WI38 (cell line): ENCODE results near the gene KCNH1.

Source experiments
- H3K4me3 ChIP-seq: 2 replicates; pipeline ENCODE4 v1.5.1; 2011; ENCODE audit warnings: low read depth, mild to moderate bottlenecking, control low read depth, low read length
- TF ChIP-seq, protein P1 (sequence below): IDR thresholded peaks from 2 replicates; pipeline ENCODE4 v1.5.1; 2012; ENCODE audit warnings: low read depth, mild to moderate bottlenecking, control low read depth, low read length

Gene KCNH1

DNA sequence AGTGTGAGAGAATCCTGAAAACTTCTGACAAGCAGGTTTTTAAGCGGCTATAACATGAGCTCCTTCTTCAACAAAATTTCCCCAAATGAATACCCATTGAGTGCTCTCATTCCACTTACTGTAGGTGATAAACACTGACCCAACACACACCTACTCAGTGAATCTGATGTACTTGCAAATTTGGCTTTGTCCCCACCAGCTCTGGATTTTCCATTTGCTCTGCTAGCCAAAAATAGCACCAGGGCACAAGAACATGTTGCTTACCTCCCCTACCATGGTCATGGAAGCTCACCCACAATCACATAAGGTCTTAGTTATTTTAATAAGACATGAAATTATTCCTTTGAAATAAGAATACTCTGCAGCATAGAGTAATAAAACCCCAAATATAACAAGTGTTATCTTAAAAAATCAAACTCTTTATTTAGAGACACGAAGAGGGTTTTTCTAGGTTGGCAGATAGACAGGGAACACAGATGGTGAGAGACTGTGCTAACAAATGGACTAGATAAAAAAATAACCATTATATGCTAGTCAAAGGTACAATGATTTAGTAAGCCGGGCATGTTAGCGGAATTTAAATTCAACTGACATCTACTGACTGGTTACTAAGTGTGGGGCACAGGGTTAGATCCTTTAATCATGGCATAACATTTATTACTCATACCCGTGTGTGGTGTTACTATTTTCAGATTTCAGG is 291.9 kb downstream of the KCNH1 start:
- H3K4me3 ChIP-seq = no peak overlapping the region
- TF ChIP-seq, protein P1, sequence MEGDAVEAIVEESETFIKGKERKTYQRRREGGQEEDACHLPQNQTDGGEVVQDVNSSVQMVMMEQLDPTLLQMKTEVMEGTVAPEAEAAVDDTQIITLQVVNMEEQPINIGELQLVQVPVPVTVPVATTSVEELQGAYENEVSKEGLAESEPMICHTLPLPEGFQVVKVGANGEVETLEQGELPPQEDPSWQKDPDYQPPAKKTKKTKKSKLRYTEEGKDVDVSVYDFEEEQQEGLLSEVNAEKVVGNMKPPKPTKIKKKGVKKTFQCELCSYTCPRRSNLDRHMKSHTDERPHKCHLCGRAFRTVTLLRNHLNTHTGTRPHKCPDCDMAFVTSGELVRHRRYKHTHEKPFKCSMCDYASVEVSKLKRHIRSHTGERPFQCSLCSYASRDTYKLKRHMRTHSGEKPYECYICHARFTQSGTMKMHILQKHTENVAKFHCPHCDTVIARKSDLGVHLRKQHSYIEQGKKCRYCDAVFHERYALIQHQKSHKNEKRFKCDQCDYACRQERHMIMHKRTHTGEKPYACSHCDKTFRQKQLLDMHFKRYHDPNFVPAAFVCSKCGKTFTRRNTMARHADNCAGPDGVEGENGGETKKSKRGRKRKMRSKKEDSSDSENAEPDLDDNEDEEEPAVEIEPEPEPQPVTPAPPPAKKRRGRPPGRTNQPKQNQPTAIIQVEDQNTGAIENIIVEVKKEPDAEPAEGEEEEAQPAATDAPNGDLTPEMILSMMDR = no peak

DNA sequence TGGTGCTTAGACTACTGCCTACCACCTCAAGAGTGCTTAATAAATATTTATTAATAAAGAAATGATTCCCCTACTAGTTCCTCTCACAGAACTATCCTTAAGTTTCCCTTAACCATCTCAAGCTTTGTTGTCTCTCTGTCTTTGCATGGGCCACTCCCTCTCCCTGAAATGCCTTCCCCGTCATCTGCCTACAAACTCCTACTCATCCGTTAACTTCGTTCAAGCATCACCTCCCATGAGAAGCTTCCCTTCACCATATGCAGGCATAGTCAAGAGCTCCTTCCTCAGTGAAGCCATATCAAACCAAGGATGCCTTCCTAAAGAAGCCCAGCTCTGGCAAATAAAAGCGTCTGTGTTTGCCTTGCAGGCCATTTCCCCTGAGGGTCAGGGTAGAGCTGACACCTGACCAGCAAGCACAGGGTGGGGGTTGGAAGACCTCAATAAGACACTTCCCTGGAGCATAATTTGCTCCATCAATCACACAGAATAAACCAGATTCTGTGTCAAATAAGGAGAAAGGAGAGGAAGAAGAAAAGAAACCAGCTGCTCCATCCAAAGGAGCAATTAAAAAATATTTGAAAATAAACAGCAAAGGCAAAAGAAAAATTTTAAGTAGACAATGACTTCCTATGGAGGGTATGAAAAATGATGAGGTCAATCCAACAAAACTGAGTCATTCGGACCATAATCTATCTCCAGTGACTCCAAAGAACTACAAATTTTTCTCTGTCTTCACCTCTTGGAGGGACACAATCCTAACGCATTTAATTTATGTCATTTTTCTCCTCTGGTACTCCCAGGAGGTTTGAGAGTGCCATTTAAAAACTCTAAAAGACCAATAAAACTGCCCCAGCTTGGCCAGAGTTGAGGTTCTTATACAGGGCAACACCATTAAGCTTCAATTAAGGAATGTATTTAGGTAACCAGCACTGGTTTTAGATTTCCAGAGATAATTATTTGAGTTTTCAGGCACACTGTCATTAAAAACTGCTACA is 303.6 kb downstream of the KCNH1 start:
- no peak overlapping the region for H3K4me3 ChIP-seq
- TF ChIP-seq, protein P1 = no peak

DNA sequence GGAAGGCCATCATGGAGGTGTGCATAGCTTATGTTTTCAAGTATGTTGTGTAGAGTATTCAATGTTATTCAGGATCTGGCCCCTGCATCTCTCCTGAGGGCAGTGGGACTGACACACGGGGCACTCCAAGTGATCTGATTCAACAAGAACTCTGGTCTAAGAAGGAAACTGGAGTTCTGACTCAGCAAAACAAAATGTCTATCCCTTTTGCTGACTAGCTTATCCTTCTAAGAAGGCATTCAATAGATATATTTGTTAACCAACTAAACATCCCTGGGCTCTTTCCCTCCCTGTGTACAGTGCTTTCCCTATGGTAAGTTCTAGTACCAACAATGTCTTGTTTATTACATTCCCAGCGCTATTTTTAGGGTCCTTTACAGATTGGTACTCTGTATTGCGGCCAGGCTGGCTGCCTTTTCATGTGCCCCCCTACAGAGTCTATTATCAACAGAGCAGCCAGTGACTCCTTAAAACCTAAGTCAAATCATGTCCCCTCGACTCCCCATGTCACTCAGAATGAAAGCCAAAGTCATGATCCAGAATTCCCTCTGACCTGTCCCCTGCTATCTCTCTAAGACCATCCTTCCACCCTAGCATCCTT is 304.9 kb downstream of the KCNH1 start:
- H3K4me3 ChIP-seq = no peak overlapping the region
- TF ChIP-seq, protein P1 = no peak

DNA sequence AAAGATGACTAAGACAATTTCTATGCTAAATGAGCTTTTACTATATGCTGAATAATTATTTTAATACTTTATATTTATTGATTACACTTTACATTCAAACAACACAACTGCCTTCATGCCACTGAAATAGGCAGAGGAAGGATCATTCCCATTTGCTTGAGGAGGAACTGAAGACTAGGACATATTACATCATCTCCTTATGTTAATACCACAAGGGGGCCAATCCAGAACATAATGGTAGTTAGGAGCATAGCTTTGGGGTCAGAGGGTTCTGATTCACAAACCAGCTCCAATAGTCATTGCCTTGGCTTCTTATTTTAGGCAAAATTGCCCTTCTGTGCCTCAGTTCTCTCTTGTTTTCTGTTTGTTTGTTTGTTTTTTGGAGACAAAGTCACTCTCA is 306.5 kb downstream of the KCNH1 start:
- H3K4me3 ChIP-seq = no peak overlapping the region
- TF ChIP-seq, protein P1 = no peak

DNA sequence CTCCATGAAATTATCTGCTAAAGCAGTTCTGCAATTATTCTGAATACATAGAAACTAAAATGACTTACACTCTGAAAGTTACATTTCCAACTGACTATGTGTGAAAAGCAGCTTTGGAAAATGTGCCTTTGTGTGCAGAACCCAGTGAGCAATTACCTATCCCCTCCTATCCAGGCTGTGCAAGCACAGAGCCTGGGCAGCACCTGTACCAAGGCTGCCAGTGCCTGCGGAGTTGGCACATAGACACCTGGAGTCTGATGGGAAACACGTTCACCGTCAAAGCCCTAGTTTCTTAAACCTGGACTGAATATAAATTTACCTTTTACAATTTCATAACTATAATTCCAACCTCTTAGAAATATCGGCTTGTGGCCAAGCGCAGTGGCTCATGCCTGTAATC is 307.3 kb downstream of the KCNH1 start:
- TF ChIP-seq, protein P1 = no peak
- H3K4me3 ChIP-seq = no peak overlapping the region

DNA sequence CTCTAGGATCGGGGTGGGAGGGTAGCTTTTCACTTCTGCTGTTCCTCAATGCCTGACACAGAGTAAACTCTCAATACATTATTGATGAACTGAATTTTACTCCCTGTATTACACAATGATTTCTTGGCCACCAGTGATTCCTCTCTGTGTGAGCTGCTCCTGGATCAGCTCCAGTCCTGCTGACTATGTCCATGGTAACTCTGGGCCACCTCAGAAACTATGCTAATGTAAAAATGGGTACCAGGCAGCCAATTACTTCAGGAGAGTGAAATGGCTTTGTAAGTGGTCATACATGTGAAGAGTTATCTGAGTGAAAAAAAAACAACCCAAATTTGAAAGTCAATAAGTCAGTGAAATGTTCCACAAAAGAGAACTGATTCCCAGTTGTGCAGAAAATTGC is 311.0 kb downstream of the KCNH1 start:
- TF ChIP-seq, protein P1 = no peak
- H3K4me3 ChIP-seq = no peak overlapping the region
